SK-N-DZ (cell line): ENCODE data around the gene C9.
"Not testable (repeated sequence)": the region's sequence is repeated elsewhere in the genome, so short reads cannot be mapped to it uniquely, and the experiment has no call there.

Experiments used
- DNase-seq: peaks from one replicate; pipeline ENCODE4 v3.0.0-alpha.2; 2015; ENCODE audit warnings: low spot score

The C9 gene

GRCh38 chr5:39264528-39264927 is 99.8 kb downstream of the C9 start:
- DNase-seq: no peak

- DNase-seq: no peak
Measured at GRCh38 chr5:39262981-39263380, 101.3 kb downstream of the C9 start.

GRCh38 chr5:39260095-39260494 is 104.2 kb downstream of the C9 start:
- no peak for DNase-seq

GRCh38 chr5:39257554-39257953 is 106.7 kb downstream of the C9 start:
- DNase-seq: no peak

GRCh38 chr5:39256477-39257235 is 107.6 kb downstream of the C9 start:
- no peak for DNase-seq

GRCh38 chr5:39255406-39255805 is 108.9 kb downstream of the C9 start:
- no peak for DNase-seq

GRCh38 chr5:39254671-39255070 is 109.6 kb downstream of the C9 start:
- no peak for DNase-seq

GRCh38 chr5:39253196-39253595 is 111.1 kb downstream of the C9 start:
- no peak for DNase-seq

GRCh38 chr5:39249564-39250274 is 114.6 kb downstream of the C9 start:
- DNase-seq: no peak

GRCh38 chr5:39249069-39249468 is 115.2 kb downstream of the C9 start:
- DNase-seq: no peak

GRCh38 chr5:39240750-39241149 is 123.5 kb downstream of the C9 start:
- DNase-seq: no peak

GRCh38 chr5:39238366-39239105 is 125.8 kb downstream of the C9 start:
- DNase-seq: no peak

GRCh38 chr5:39236718-39237117 is 127.6 kb downstream of the C9 start:
- no peak for DNase-seq

GRCh38 chr5:39235648-39236047 is 128.6 kb downstream of the C9 start:
- no peak for DNase-seq

- DNase-seq: not testable (repeated sequence)
Measured at GRCh38 chr5:39234494-39234893, 129.8 kb downstream of the C9 start.
